Smooth muscle cell (in vitro differentiated cells): Measurements from ENCODE around the gene EHMT1. TPM values are rescaled to one million over a fixed set of nuclear protein-coding genes. Genes with fewer than 3 reads are reported as not detected.

Source experiments
- DNase-seq: peaks from one replicate; lab custom pipeline; 2025; ENCODE audit not compliant: unreplicated experiment; lab: John Stamatoyannopoulos, UW
- H2AFZ ChIP-seq: fragments of 200-600 bp; sonication (generic); 2 replicates; pipeline ENCODE4 v1.6.0; 2016; ENCODE audit warnings: antibody characterized with exemption, low read depth, mild to moderate bottlenecking
- H3F3A ChIP-seq: fragments of 200-600 bp; sonication (generic); 2 replicates; pipeline ENCODE4 v1.6.0; 2017; ENCODE audit warnings: antibody characterized with exemption, low read depth
- H3K27ac ChIP-seq: fragments of 200-600 bp; sonication (generic); 2 replicates; pipeline ENCODE4 v1.5.1; 2016; ENCODE audit warnings: low read depth, mild to moderate bottlenecking
- H3K27me3 ChIP-seq: fragments of 200-600 bp; sonication (generic); 2 replicates; pipeline ENCODE4 v1.6.1; 2016; ENCODE audit warnings: low read depth, mild to moderate bottlenecking
- H3K36me3 ChIP-seq: fragments of 200-600 bp; sonication (generic); 2 replicates; pipeline ENCODE4 v1.5.1; 2016; ENCODE audit warnings: low read depth
- H3K4me1 ChIP-seq: fragments of 200-600 bp; sonication (generic); 2 replicates; pipeline ENCODE4 v1.5.1; 2016; ENCODE audit warnings: low read depth
- H3K4me2 ChIP-seq: fragments of 200-600 bp; sonication (generic); 2 replicates; pipeline ENCODE4 v1.6.0; 2016; ENCODE audit warnings: mild to moderate bottlenecking
- H3K4me3 ChIP-seq: fragments of 200-600 bp; sonication (generic); 2 replicates; pipeline ENCODE4 v1.5.1; 2016; ENCODE audit warnings: mild to moderate bottlenecking
- H3K79me2 ChIP-seq: fragments of 200-600 bp; sonication (generic); 2 replicates; pipeline ENCODE4 v1.6.0; 2016; ENCODE audit warnings: low read depth, mild to moderate bottlenecking
- H3K9ac ChIP-seq: fragments of 200-600 bp; sonication (generic); 2 replicates; pipeline ENCODE4 v1.6.0; 2016; ENCODE audit warnings: low read depth
- H3K9me3 ChIP-seq: fragments of 200-600 bp; sonication (generic); replicated peaks from 2 replicates; pipeline ENCODE4 v1.5.1; 2016; ENCODE audit warnings: low read depth
- H4K20me1 ChIP-seq: fragments of 200-600 bp; sonication (generic); 2 replicates; pipeline ENCODE4 v1.6.0; 2016; ENCODE audit warnings: low read depth
- CTCF ChIP-seq: fragments of 200-600 bp; sonication (generic); IDR thresholded peaks from 2 replicates; pipeline ENCODE4 v1.5.1; 2017; ENCODE audit warnings: borderline replicate concordance, mild to moderate bottlenecking, antibody characterized with exemption; ENCODE audit not compliant: insufficient read depth, poor library complexity, severe bottlenecking
- WGBS: methylation state at CpG from one replicate; pipeline ENCODE4 v1.1.7; 2016; ENCODE audit warnings: low lambda C conversion rate; 5-methylcytosine and 5-hydroxymethylcytosine counted together
- polyA plus RNA-seq: library from polyadenylated mRNA; unstranded; fragments of >200 nt; fragmentation: Nextera tagmentation; extraction: Ambion mirVana; gene quantifications from 2 replicates; pipeline ENCODE4 v1.2.1, GENCODE V29; 2016
- total RNA-seq: library from RNA; depleted of rRNA; stranded (reverse); fragments of >200 nt; gene quantifications from 2 replicates; pipeline ENCODE4 v1.2.3, GENCODE V29; 2014

The EHMT1 gene
- total and polyA plus RNA-seq, 2 experiments from 2014 or later: 23.1 to 34.1 TPM

- Histone ChIP-seq H3K4me2 (no peak overlapping the region), H3K4me3 (no peak overlapping the region), H3K79me2 (peaks cover 91% of the 10 kb centered on the region), H4K20me1 (peaks cover 90% of the 10 kb centered on the region), H3K9ac (no peak overlapping the region), H3F3A (no peaks in the 10 kb centered on the region), H2AFZ (no peak overlapping the region), H3K4me1 (no peaks in the 10 kb centered on the region), H3K36me3 (no peaks in the 10 kb centered on the region), H3K27me3 (no peaks in the 10 kb centered on the region), H3K9me3 (no peaks in the 10 kb centered on the region), H3K27ac (no peak overlapping the region)
- no peak for DNase-seq
- WGBS: 94% methylated on average over 19 of the region's 19 CpGs
- no peak for TF ChIP-seq CTCF
Measured at GRCh38 chr9:137697832-137698231, 79.0 kb downstream of the EHMT1 start.

GRCh38 chr9:137700911-137701310 is 82.1 kb downstream of the EHMT1 start:
- Histone ChIP-seq H3F3A (no peaks in the 10 kb centered on the region), H4K20me1 (peaks cover 92% of the 10 kb centered on the region), H3K9me3 (no peaks in the 10 kb centered on the region), H3K36me3 (no peaks in the 10 kb centered on the region), H3K4me2 (no peak overlapping the region), H3K4me3 (no peak overlapping the region), H3K27me3 (no peaks in the 10 kb centered on the region), H3K79me2 (peaks cover 99% of the 10 kb centered on the region), H3K9ac (no peak overlapping the region), H2AFZ (no peak overlapping the region), H3K27ac (no peak overlapping the region), H3K4me1 (no peaks in the 10 kb centered on the region)
- 100% methylated on average over 4 of the region's 4 CpGs for WGBS
- DNase-seq: no peak
- TF ChIP-seq CTCF: no peak

- H3K27me3 ChIP-seq: no peaks in the 10 kb centered on the region
- H3K36me3 ChIP-seq: no peaks in the 10 kb centered on the region
- H3K9me3 ChIP-seq: no peaks in the 10 kb centered on the region
- H3K4me3 ChIP-seq: no peak overlapping the region
- no peak overlapping the region for H3K27ac ChIP-seq
- H3F3A ChIP-seq: no peaks in the 10 kb centered on the region
- no peak for DNase-seq
- H3K4me2 ChIP-seq: no peak overlapping the region
- no peak for TF ChIP-seq CTCF
- H3K9ac ChIP-seq: no peak overlapping the region
- over 99% methylated on average over 7 of the region's 7 CpGs for WGBS
- peaks cover 92% of the 10 kb centered on the region for H4K20me1 ChIP-seq
- no peaks in the 10 kb centered on the region for H3K4me1 ChIP-seq
- peaks cover 99% of the 10 kb centered on the region for H3K79me2 ChIP-seq
- no peak overlapping the region for H2AFZ ChIP-seq
Measured at GRCh38 chr9:137702615-137703379, 84.0 kb downstream of the EHMT1 start.
